HS-27A (cell line): ENCODE measurements around the gene CSTA.

ENCODE experiments used
- DNase-seq: peaks from one replicate; pipeline ENCODE4 v3.0.0-alpha.2; 2012; ENCODE audit warnings: low read depth, missing footprints

Gene CSTA

DNA sequence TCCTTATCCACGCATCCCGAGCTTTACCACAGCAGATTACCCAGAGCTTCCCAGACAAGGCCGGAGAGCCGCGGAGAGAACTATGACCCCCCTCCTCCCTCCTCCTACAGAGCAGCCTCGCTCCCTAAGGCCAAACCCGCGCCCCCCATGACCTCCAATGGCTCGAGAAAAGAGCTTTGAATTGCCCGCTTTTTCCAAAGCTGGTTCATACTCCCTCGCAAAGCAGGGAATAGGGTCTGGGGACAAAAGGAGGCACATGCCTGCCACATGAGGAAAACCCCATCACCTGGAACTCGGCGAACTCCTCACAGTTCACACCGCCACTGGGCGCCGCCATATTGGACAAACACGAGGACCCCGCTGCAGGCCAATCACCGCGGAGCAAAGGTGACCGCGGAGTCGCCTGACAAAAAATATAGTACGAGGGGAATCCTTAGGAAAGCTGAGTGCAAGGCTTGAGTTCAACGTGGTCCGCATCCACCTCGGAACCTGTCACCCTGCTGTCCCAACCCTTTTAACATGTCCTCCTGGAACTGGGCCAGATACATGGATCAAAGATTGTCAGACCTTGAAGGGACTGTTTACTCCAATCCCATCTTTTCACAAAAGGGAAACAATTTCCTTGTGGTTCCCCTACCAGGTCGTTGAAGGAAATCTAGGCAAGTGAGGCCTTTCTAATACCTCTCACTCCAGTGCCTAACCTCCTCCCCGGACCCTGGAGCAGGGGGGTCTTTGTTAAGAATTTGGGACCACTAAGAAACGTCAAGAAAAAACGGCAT is 58.0 kb downstream of the CSTA start, which contains the start of gene MIX23:
Gene MIX23 (minus strand): TSS at position 344 of the 779 bp plus-strand sequence. CDS start 7 bp downstream, at position 337.
- peak; percentile 77 for DNase-seq

DNA sequence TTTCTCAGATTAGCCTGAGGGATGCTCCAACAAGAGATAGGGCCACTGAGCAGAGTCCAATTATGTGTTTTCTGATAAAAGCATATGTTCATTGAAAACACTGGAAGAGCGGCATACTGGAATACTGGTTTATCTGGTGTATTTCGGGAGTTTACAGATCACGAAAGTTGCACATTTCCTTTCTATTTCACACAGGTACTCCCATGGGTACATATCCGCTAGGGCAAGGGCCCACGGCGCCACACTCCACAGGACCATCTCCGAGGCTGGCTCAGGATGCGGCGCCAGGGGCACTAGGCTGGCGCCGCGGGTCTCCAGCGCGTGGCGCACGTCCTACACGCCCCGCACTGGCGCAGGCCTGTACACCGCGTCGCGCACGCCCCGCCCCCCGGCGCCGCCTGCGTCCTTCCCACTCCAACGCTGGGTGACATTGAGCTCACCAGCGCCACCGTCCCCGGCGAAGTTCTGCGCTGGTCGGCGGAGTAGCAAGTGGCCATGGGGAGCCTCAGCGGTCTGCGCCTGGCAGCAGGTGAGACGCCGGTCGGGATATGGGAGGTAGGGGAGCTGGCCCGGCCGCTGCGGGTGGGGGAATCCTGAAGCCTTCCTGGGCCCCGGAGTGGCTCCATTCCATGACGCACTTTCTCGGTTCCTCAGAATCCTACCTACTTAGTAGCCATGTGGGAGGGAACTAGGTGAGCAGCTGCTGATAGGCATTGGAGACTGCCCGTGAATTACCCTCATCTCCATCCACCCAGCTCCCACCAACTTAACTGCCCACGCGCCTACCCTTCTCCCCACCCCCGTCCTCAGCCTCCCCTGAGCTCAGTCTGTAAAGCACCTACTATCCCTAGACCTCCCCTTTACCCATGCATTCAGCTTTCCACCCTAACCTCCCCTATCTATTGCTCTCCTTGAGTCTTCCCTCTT is 59.0 kb downstream of the CSTA start, which contains the start of gene FAM162A:
Gene FAM162A (plus strand): TSS at position 412 of the 927 bp plus-strand sequence. CDS start 84 bp downstream, at position 496.
- peak; percentile 84 for DNase-seq

GRCh38 chr3:122387709-122388108 is 62.7 kb downstream of the CSTA start:
- DNase-seq: no peak

- DNase-seq: no peak
Measured at GRCh38 chr3:122389197-122389596, 64.1 kb downstream of the CSTA start.

DNA sequence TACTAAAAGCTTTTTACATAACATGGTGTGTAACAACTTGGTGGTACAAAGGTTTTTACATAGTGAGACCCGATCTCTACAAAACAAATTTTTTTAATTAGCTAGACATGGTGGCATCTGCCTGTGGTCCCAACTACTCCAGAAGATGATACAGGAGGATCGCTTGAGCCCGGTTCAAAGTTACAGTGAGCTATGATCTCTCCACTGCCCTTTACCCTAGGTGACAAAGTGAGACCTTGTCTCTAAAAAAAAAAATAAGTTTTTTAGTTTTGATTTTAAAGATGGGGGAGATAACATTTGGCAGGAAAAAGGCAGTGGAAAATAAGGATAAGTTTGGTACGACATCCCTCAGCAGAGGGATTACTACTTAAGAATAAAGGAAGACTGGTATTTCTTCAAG is 64.8 kb downstream of the CSTA start:
- no peak for DNase-seq

GRCh38 chr3:122390665-122391064 is 65.6 kb downstream of the CSTA start:
- DNase-seq: no peak
